BE2C (cell line): ENCODE data around the gene COL27A1.

ENCODE experiments used
- DNase-seq: peaks from one replicate; pipeline ENCODE4 v3.0.0-alpha.2; 2020
- H3K27me3 ChIP-seq: fragments of 250-450 bp; sonication (Bioruptor Pico); 2 replicates; pipeline ENCODE4 v1.5.1; 2020; ENCODE audit warnings: mild to moderate bottlenecking
- H3K36me3 ChIP-seq: fragments of 250-450 bp; sonication (Bioruptor Pico); 2 replicates; pipeline ENCODE4 v1.5.1; 2020; ENCODE audit warnings: mild to moderate bottlenecking
- H3K4me1 ChIP-seq: fragments of 250-450 bp; sonication (Bioruptor Pico); 2 replicates; pipeline ENCODE4 v1.5.1; 2020
- H3K4me3 ChIP-seq: 2 replicates; pipeline ENCODE4 v1.5.1; 2011; ENCODE audit warnings: low read depth, low read length
- H3K9me3 ChIP-seq: fragments of 250-450 bp; sonication (Bioruptor Pico); 2 replicates; pipeline ENCODE4 v1.5.1; 2020
- CTCF ChIP-seq: IDR thresholded peaks from 2 replicates; pipeline ENCODE4 v1.5.1; 2012; ENCODE audit warnings: mild to moderate bottlenecking, low read depth, low read length

COL27A1 gene

DNA sequence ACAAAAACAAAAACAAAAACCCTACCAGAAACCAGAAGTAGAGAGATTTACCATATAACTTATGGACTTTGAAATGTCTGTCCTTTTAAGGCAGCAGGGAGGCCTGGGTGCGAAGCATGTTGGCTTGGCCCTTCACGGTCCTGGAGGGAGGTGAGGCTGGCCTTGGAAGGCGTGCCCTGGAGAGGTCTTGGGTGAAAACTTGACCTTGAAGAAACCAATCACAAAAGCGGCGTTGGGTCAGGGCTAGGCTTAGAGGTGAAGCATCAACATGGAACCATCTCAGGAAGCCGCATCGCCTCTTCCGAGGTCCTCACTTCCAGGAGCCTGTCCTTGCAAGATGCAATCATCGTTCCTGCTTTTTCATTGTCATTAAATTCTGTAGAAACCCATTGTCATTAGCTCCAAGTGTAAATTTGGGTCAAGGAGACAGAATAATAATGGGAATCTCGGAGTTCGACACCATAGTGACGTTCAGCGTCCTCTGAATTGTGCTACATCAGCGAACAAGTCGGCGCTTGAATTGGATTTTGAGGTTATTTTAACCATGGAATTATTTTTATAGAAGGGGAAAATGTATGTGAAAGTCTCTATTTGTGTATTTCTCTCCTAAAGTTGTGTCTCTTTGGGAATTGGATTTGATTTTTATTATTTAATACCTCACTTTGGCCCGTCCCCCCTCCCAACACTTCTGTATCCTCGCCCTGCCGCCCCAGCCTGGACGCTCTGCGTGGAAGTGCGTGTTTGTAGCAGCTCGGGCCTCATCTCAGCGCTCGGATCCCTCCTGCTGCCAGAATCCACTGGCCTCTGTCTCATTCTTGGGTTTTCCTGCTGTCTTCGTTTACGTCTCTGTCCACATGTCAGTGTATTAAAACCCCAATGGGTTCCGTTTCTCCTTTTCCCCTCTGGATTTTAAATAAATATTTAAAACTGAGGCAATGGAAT is 156.5 kb downstream of the COL27A1 start:
- Histone ChIP-seq H3K9me3 (no peaks in the 10 kb centered on the region), H3K4me1 (no peaks in the 10 kb centered on the region), H3K27me3 (no peaks in the 10 kb centered on the region), H3K4me3 (no peak overlapping the region), H3K36me3 (no peaks in the 10 kb centered on the region)
- TF ChIP-seq CTCF, result no peak
- no peak for DNase-seq

DNA sequence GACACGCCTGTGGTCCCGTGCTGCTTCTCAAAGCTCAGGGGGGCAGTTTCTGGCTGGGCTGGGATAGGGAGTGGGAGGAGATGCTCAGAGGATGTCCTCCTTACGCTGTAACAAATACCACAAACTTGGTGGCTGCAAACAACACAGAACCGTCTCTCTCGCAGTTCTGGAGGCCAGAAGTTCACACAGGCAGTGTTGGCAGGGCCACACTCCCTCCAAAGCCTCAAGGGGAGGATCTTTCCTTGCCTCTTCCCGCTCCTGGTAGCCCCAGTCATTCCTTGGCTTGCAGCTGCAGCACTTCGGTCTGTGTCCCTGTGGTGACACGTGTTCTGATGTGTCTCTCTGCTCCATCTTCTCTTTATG is 157.2 kb downstream of the COL27A1 start:
- Histone ChIP-seq H3K36me3 (no peaks in the 10 kb centered on the region), H3K4me1 (no peaks in the 10 kb centered on the region), H3K4me3 (no peak overlapping the region), H3K9me3 (no peaks in the 10 kb centered on the region), H3K27me3 (no peaks in the 10 kb centered on the region)
- no peak for DNase-seq
- no peak for TF ChIP-seq CTCF

- Histone ChIP-seq H3K4me3 (no peak overlapping the region), H3K36me3 (no peaks in the 10 kb centered on the region), H3K4me1 (no peaks in the 10 kb centered on the region), H3K9me3 (no peaks in the 10 kb centered on the region), H3K27me3 (no peaks in the 10 kb centered on the region)
- no peak for TF ChIP-seq CTCF
- no peak for DNase-seq
These were observed 157.8 kb downstream of the COL27A1 start for GRCh38 chr9:114313186-114313585.

DNA sequence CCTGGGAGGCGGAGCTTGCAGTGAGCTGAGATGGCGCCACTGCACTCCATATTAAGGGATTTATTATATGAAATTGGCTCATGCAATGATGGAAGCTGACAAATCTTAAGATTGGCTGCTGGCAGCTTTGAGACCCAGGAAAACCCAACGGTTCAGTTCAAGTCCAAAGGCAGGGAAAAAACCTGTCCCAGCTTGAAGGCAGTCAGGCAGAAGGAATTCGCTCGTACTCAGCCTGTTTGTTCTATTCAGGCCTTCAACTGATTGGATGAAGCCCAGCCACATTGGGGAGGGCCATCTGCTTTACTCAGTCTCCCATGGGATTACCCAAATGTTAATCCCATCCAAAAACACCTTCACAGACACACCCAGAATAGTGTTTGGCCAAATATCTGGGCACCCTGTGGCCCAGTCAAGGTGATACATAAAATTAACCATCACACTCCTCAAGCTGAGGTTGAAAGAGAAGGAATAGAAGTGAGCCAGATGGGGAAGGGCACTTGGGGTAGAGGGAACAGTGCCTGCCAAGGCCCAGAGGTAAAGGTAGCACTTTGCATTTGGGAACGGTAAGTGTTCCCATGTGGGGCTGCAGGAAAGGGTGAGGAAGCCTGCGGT is 159.0 kb downstream of the COL27A1 start:
- Histone ChIP-seq H3K9me3 (no peaks in the 10 kb centered on the region), H3K4me1 (no peaks in the 10 kb centered on the region), H3K4me3 (no peak overlapping the region), H3K36me3 (no peaks in the 10 kb centered on the region), H3K27me3 (no peaks in the 10 kb centered on the region)
- DNase-seq, result no peak
- no peak for TF ChIP-seq CTCF

DNA sequence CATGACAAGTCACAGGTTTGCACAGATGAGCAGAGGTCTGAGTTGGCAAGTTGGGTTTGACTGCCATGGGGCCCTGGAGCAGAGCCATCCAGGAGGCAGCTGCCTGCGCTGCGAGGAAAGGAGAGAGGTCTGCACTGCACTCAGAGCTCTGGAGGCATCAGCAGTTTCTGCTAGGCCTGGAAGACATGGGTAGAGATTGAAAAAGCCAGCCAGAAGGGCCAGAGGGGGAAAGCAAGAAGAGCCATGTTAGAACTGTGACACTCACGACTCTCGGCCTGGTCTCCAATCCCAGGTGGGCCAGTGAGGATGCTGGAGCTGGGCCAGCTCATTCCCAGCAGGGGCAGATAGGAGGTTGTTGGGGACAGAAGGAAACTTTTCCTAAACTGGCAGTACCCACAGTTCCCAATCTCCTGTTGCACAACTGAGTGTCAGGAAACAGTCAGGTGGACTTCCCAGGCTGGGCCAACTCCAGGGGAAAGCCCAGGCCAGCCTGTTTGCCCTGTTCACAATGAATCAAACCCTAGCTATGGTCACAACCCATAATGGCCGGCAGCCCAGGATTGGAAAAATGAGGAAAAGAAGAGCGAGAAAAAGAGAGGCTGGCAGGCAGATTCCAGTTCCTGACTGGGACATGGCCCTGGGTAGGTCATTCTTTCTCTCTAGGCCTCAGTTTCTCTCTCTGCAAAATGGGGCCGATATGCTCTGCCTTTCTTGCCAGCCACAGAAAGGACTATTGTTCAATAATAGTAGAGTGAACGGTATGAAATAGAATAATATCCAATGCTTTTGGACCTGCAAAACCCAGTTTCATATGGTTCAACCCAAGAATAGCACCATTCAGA is 159.8 kb downstream of the COL27A1 start:
- H3K36me3 ChIP-seq, result no peaks in the 10 kb centered on the region
- no peak for DNase-seq
- no peak for TF ChIP-seq CTCF

More for the DNA sequence above, 159.8 kb downstream of the COL27A1 start:
- no peaks in the 10 kb centered on the region for H3K27me3 ChIP-seq
- H3K4me1 ChIP-seq, result no peaks in the 10 kb centered on the region
- H3K4me3 ChIP-seq, result no peak overlapping the region
- H3K9me3 ChIP-seq, result no peaks in the 10 kb centered on the region
